GM06990 (cell line): ENCODE results near the gene NOXA1.

Experiments used
- DNase-seq: peaks from one replicate; pipeline ENCODE4 v3.0.0-alpha.2; 2011; ENCODE audit not compliant: insufficient read length; ENCODE audit errors: extremely low read depth
- H3K27me3 ChIP-seq: replicated peaks from 2 replicates; pipeline ENCODE4 v1.6.0; 2011; ENCODE audit warnings: low read length; ENCODE audit not compliant: control insufficient read depth, insufficient read depth
- H3K36me3 ChIP-seq: 2 replicates; pipeline ENCODE4 v1.5.1; 2011; ENCODE audit warnings: low read length; ENCODE audit not compliant: control insufficient read depth, insufficient read depth
- H3K4me3 ChIP-seq: replicated peaks from 2 replicates; pipeline ENCODE4 v1.5.1; 2011; ENCODE audit warnings: low read depth, mild to moderate bottlenecking, control low read depth, low read length
- TF ChIP-seq, protein P1 (sequence below): IDR thresholded peaks from 2 replicates; pipeline ENCODE4 v1.5.1; 2011; ENCODE audit warnings: low read length, control low read depth, mild to moderate bottlenecking, inconsistent platforms; ENCODE audit not compliant: insufficient read depth, poor library complexity, severe bottlenecking

NOXA1 gene

DNA sequence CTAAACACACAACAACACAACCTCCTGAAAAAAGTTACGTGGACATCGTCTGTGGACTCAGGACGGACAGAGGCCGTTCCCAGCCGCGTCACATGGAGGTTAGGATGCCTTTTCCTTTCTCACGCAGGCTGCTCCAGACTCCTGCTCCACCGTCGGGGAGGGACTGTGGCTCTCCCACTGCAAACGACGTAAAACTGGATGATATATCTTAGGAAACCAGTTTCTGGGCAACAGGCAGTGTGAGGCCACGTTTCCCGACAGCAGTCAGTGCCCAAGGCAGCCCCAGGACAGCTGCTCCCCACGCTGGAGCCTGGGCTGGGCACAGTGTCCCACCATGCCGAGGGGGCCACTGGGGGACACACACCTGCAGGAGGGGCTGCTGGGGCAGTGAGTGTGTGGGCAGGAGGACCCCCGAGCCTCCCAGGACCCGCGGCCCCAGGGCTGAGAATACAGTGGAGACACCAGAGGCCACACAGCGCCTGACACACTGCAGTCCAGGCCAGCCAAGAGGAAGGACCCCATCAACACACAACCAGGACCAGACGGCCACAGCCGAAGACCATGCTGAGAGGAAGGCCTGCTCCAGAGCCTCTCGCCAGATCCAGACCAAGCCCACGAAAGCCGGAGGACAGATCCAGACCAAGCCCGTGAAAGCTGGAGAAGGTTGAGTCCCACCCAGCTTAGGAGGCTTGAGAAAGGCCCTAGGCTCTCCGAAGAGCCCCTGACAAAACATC lies 26.4 kb upstream of the NOXA1 start:
- no peak overlapping the region for H3K4me3 ChIP-seq
- no peaks in the 10 kb centered on the region for H3K27me3 ChIP-seq
- DNase-seq: no peak
- H3K36me3 ChIP-seq: no peaks in the 10 kb centered on the region; the same call in 1 of the 2 replicates
- TF ChIP-seq, protein P1, sequence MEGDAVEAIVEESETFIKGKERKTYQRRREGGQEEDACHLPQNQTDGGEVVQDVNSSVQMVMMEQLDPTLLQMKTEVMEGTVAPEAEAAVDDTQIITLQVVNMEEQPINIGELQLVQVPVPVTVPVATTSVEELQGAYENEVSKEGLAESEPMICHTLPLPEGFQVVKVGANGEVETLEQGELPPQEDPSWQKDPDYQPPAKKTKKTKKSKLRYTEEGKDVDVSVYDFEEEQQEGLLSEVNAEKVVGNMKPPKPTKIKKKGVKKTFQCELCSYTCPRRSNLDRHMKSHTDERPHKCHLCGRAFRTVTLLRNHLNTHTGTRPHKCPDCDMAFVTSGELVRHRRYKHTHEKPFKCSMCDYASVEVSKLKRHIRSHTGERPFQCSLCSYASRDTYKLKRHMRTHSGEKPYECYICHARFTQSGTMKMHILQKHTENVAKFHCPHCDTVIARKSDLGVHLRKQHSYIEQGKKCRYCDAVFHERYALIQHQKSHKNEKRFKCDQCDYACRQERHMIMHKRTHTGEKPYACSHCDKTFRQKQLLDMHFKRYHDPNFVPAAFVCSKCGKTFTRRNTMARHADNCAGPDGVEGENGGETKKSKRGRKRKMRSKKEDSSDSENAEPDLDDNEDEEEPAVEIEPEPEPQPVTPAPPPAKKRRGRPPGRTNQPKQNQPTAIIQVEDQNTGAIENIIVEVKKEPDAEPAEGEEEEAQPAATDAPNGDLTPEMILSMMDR: no peak

DNA sequence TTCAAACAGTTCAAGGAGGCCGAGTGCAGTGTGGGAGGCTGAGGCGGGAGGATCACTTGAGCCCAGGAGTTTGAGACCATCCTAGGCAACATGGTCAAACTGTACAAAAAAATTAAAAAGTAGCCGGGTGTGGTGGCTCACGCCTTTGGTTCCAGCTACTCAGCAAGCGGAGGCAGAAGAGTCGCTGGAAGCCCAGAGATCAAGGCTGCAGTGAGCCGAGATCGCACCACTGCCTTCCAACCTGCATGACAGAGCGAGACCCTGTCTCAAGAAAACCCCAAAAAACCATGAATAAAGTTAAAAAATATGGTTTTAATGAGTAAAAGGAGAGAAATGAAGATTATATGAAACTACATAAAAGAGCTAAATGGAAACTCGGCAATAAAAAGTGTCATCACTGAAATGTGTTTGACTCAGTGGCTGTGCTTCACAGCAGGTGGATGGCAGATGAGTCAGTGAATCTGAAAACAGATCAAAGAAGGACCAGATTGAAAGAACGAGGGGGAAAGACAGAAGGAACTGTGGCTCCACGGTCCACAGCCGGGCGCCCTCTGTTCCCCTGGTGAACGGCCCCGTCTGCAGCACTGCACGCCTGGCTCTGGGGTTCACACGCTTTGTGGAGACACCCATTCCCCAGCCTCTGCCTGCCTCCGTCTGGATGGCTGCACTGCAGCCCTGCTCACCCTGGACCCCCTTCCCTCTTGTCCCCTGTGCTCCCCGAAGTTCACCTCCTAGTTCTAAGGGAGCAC lies 25.3 kb upstream of the NOXA1 start:
- DNase-seq: no peak
- TF ChIP-seq, protein P1: no peak
- no peak overlapping the region for H3K4me3 ChIP-seq

DNA sequence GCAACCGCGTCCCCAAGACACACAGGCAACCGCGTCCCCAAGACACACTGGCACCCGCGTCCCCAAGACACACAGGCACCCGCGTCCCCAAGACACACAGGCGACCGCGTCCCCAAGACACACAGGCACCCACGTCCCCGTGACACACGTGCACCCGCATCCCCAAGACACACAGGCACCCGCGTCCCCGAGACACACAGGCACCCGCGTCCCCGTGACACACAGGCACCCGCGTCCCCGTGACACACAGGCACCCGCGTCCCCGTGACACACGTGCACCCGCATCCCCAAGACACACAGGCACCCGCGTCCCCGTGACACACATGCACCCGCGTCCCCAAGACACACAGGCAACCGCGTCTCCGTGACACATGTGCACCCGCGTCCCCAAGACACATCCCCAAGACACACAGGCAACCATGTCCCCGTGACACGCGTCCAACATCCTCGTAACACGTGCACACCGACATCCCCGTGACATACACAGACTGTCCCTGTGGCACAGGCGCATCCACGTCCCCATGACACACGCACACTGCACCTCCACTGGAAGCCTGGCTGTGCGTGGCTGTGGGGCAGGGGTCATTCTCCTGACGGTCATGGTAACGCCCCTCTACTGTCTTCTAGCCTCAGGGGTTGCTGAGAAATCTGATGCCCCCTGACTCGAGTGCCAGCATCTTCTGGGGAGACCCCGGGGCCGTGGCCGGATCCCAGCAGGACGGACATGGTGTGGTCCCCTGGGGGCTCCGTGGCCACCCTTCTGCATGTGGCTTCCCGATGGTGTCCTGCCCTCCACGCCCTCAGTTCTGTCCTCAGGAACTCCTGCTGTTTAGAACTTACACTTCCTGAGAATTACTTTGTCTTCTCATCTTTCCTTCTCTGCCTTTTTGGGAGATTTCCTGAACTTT lies 24.4 kb upstream of the NOXA1 start:
- TF ChIP-seq, protein P1: no peak
- H3K27me3 ChIP-seq: no peaks in the 10 kb centered on the region
- H3K36me3 ChIP-seq: no peaks in the 10 kb centered on the region
- DNase-seq: no peak
- no peak overlapping the region for H3K4me3 ChIP-seq

More for the DNA sequence above, 25.3 kb upstream of the NOXA1 start:
- H3K27me3 ChIP-seq: no peaks in the 10 kb centered on the region
- H3K36me3 ChIP-seq: no peaks in the 10 kb centered on the region

DNA sequence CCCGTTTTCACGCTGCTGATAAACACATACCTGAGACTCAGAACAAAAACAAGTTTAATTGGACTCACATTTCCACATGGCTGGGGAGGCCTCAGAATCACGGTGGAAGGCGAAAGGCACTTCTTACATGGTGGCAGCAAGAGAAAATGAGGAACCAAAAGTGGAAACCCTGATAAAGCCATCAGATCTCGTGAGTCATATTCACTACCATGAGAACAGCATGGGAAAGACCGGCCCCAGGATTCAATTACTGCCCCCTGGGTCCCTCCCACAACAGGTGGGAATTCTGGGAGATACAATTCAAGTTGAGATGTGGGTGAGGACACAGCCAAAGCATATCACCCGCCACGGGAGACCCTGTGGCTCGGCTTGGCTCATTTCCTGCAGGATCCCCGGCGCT lies 20.4 kb upstream of the NOXA1 start:
- no peak for DNase-seq
- TF ChIP-seq, protein P1: no peak

DNA sequence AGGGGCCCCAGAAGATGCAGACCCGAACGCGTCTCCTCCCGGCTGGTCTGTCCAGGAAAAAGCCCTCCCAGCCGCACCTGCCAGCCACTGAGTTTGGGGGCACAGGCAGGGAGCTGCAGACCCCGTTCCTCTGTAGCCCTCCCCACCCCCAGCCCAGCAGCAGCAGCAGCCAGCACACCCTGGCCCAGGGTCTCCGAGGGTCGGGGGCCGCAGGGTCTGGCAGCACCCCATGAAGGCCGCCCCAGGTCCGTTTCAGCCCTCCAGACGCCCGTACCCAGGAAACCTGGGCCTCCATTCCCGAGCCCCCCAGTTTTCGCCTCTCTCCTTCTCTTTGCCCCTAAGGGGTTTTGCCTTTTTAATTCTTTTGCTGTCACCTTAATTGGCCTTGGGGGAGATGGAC lies 19.9 kb upstream of the NOXA1 start:
- Histone ChIP-seq H3K27me3 (no peaks in the 10 kb centered on the region), H3K4me3 (no peak overlapping the region), H3K36me3 (no peaks in the 10 kb centered on the region)
- no peak for DNase-seq
- TF ChIP-seq, protein P1: no peak

More for the DNA sequence above, 20.4 kb upstream of the NOXA1 start:
- H3K27me3 ChIP-seq: no peaks in the 10 kb centered on the region
- no peaks in the 10 kb centered on the region for H3K36me3 ChIP-seq
- H3K4me3 ChIP-seq: no peak overlapping the region
